Measurements from ENCODE around the gene JPH4.
"Not testable (repeated sequence)": the region's sequence is repeated elsewhere in the genome, so short reads cannot be mapped to it uniquely, and the experiment has no call there.

The JPH4 gene

DNA sequence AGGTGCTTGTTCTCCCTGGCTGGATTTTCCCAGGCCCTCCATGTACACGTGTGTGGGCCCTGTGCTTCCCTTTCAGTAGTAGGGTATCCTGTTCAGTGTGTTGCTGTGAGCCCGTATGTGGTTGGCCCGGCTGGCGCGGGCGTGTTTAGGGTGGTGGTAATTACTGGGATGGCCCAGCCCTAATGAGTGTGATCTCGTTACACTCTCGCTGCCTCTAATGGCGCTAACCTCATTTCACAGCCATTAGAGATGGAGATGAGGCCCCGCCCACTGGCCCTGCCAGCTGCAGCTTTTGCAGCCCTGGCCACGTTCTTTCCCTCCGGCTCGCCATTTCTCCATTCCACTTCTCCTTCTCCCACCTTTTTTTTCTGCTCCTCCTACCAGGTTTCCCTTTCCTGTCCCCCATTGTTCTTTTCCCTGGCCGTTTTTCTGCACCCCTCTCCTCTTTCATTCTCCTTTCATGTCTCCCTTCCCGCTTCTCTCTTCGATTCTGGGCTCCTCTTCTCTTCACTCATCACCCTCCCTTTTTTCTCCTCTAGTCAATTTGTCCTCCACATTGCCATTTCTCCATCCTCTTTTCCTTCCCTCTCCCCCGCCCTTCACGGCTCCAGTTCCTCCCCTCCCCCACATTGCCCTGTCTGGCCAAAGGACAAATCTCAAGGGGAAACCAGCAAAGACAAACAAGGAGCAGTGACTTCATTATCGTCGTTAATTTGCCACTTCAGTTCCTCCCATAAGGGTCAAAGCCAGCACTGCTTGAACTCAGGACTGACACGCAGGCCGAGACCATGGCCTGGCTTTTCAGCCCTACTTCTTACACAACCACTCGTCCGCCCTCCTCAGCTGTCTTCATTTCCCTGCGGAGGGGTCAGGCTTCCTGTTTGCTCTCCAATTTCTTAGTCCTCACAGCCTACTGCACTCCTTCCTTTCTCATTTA lies 33.8 kb downstream of the JPH4 start:
- no peak for FAIRE-seq

GRCh38 chr14:23543403-23543802 lies 35.2 kb downstream of the JPH4 start:
- FAIRE-seq = no peak

GRCh38 chr14:23542261-23542660 lies 36.3 kb downstream of the JPH4 start:
- FAIRE-seq = no peak

DNA sequence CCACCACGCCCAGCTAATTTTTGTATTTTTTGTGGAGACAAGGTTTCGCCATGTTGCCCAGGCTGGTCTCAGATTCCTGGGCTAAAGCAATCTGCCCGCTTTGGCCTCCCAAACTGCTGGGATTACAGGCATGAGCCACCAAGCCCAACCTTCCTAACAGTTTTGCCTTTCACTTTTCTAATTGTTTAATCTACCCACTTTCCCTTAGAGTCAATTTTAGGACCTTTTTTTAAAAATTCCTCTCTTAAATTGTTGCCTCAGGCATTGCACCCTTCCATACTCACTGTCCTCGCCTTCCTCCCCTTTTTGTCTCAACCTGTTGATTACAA lies 38.5 kb downstream of the JPH4 start:
- FAIRE-seq = no peak

- FAIRE-seq = no peak
Observed at GRCh38 chr14:23539248-23540140, 39.1 kb downstream of the JPH4 start.

DNA sequence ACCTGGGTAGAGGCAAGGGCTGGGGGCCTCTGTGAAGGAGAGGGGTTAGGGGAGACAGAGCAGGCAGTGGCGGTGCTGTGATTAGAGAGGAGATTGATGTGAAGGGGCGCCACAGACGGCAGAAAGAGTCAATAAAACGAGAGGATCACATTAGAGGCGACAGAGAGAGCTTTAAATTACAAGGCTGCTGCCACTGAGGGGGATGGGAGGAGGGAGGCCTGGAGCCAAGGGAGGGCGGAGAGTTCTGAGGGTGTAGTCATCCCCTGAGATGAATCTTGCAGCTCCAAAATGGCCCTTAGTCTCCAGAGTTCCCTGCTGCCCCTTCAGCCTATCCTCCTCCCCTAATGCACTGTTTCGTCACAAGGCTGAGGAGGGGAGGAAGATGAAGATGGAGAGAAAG lies 39.8 kb downstream of the JPH4 start:
- FAIRE-seq = no peak

- no peak for FAIRE-seq
Observed at GRCh38 chr14:23538050-23538718, 40.4 kb downstream of the JPH4 start.

DNA sequence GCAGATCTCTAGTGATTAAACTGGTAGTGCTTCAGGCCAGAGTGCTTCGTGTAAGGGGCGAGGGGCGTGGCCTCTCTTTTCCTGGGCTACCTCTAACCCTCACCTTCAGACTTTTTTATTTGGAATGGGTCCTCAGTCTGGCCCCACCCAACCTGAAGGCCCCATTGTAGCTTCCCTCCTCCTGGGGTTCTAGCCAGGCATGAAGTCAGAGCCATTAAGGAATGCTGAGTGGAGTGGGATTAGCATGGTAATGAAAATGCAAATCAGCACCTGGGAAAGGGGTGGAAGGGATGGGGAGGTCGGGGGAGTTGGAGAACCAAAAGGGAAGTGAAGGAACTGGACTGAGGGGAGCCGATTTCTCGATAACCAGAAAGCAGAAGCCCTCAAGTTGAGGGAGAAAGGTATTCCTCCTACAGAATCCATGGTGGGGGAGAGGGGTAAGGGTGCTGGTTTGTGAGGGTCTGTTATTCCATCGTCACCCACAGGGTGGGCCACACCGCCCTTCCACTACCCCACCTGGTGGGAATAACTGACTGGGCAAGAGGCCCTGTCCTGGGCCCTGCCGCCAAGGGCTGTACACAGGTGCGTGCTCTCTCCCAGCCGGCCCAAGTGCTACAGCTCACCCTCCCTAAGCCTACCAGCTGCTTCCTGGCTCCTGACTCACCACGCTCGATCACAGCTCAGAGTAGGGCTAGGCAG lies 41.1 kb downstream of the JPH4 start:
- FAIRE-seq = no peak

DNA sequence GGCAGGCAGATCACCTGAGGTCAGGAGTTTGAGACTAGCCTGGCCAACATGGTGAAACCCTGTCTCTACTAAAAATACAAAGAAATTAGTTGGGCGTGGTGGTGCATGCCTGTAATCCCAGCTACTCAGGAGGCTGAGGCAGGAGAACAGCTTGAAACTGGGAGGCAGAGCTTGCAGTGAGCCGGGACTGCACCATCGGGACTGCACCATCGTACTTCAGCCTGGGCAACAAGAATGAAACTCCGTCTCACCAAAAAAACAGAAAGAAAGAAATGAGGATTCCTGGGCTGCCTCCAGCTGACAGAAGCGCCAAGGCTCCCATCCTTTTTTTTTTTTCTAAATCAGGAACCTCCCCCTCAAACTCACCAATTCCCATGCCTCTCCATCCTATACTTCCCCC lies 41.7 kb downstream of the JPH4 start:
- FAIRE-seq = not testable (repeated sequence)

- no peak for FAIRE-seq
Observed at GRCh38 chr14:23536494-23536893, 42.1 kb downstream of the JPH4 start.

GRCh38 chr14:23535943-23536342 lies 42.6 kb downstream of the JPH4 start:
- FAIRE-seq = no peak

- FAIRE-seq = no peak
Observed at GRCh38 chr14:23533652-23534435, 44.7 kb downstream of the JPH4 start.

- no peak for FAIRE-seq
Observed at GRCh38 chr14:23532658-23533057, 45.9 kb downstream of the JPH4 start.

- FAIRE-seq = no peak
Observed at GRCh38 chr14:23531391-23531790, 47.2 kb downstream of the JPH4 start.

DNA sequence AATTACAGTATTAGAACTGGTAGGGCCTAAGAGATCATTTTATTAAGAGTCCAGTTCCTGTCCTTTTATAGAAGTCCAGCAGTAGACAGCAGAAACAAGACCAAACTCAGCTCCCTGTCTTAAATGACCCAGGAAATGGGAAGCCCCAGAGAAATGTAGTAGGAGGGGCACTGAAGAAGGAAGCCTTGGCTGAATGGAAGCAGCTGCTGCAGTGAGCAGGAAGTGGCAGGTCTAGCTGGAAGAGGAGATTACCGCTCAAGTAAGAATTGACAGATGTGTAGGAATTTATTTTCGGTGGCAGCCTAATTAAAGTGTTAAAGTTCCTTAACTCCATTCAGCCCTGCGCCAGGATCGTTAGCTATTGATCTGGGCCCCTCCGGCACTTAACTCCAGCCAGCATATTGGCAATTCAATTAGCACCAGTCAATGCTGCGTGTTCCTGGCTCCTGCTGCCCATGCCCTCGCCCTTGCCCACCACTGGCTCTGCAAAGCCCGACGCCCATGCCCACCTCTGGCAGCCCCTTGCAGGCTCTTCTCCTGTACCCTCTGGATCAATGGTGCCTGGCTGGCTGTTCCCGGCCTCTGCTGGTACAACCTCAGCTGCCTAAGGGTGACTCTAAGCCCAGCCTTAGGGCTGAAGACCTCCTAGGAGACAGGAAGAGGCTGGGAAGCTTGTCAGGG lies 48.1 kb downstream of the JPH4 start:
- FAIRE-seq = no peak

GRCh38 chr14:23529016-23529415 lies 49.6 kb downstream of the JPH4 start:
- FAIRE-seq = no peak

GRCh38 chr14:23528555-23528954 lies 50.0 kb downstream of the JPH4 start:
- no peak for FAIRE-seq

DNA sequence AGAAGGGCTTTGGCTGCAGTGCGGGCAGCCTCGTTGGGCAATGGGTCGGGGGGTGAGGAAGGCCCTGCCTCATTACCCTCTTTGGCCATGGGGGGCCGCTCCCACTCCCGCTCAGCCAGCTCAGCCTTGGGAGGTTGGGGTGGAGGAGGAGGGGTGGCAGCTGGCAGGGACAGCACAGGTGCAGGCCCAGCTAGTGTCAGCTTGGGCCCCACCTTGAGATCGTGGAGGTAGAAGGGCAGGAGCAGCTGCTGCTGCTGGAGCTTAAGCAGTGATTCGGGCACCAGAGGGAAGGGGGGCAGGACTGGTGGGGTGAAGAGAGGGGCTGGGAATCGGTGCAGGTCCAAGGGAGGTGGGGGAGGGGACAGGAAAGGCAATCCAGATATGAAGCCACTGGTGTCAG lies 53.0 kb downstream of the JPH4 start:
- no peak for FAIRE-seq

DNA sequence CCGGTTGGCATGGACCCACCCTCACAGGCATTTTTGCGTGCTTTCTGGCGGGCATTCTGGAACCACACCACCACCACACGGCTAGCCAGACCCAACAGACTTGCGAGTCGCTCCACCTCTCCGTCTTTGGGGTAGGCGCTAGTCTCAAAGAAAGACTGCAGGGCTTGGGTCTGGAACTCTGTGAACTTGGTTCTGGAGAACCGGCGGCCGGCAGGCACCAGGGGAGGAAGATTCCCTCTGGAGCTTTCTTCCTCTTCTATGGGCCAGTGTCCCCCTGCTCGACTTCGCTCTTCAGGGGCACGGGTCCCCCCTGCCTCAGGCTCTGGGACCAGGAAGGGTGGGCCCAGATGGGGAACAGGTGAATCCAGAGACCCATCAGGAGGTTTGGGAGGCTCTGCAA lies 53.6 kb downstream of the JPH4 start:
- no peak for FAIRE-seq

DNA sequence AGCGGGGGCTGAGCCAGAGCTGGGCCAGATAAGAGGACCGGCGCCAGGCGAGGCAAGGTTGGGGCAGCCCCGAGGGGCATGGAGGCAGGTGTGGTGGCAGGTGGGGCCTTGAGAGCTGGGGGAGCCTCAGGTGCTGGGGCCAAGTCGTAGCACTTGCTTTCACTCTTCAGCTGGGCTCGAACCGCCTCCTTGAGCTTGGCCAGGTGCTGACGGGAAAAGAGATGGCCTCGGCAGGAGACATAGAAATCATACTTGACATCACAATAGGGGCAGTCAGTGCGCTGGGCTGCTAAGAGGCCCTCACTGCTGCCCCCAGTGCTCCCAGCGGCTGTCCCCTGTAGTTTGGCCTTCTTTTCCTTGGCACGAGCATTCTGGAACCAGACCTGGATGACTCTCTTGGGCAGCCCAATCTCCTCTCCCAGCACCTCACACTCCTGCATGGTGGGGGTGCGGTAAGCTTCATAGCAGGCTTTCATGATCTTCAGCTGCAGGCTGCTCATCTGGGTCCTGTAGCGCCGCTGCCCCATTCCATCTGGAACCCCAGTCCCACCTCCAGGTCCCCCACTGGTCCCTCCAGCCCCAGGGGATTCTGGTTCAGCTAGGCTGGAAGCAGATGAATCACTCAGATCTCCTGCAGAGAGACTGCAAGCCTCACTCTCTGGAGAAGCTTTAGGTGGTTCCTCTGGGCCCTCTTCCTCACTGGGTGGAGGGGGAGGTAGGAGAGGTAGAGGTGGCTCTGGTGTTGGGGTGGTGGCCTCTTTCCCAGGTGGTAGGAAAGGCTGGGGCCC lies 55.2 kb downstream of the JPH4 start:
- FAIRE-seq = no peak
